OCI-LY7 (cell line): ENCODE results near the gene FAM174B.

Experiments used
- CTCF ChIP-seq: fragments of 200-600 bp; sonication (generic); conservative IDR thresholded peaks from 2 replicates; pipeline ENCODE4 v1.5.1; 2014; ENCODE audit warnings: mild to moderate bottlenecking, antibody characterized with exemption, low read length, moderate library complexity, mixed read lengths
- EZH2phosphoT487 ChIP-seq: fragments of 200-600 bp; sonication (generic); IDR thresholded peaks from 2 replicates; pipeline ENCODE4 v1.6.1; 2018; ENCODE audit warnings: low read depth, borderline replicate concordance, mild to moderate bottlenecking, mixed run types, antibody characterized with exemption, low read length, moderate library complexity, mixed read lengths

GRCh38 chr15:92654662-92655061, 913 bp downstream of the FAM174B start:
- TF ChIP-seq CTCF (no peak), EZH2phosphoT487 (no peak)
